Measurements from ENCODE around the gene STAT5B. TPM values are rescaled to one million over a fixed set of nuclear protein-coding genes. Genes with fewer than 3 reads are reported as not detected.
A peak's percentile ranks its signal among the peaks of the same experiment; 100 is the strongest.

The STAT5B gene
- polyA plus RNA-seq, 4 donors, result 13.4 to 53.6 (median 20.1) TPM

- FAIRE-seq (no peak), DNase-seq (peak; percentile 27 to 75)
- Histone ChIP-seq H3K27ac (ENCODE audit: low read depth in 1 of 3, low read length in 2 of 3) (no peak overlapping the region), H3K9me3 (ENCODE audit: control insufficient read depth in 2 of 2, insufficient read depth in 1 of 2, low read depth in 1 of 2, low read length in 1 of 2) (no peaks in the 10 kb centered on the region), H3K4me1 (ENCODE audit: control insufficient read depth in 3 of 3, insufficient read depth in 2 of 3, low read depth in 1 of 3, low read length in 2 of 3) (peaks cover 0 to 37% (median 10%) of the 10 kb centered on the region in 3 donors), H3K4me3 (ENCODE audit: low read depth in 1 of 3, low read length in 3 of 3) (no peak overlapping the region), H3K36me3 (ENCODE audit: control insufficient read depth in 3 of 3, insufficient read depth in 2 of 3, low read depth in 1 of 3, low read length in 3 of 3) (no peaks in the 10 kb centered on the region), H3K27me3 (ENCODE audit: control insufficient read depth in 3 of 3, insufficient read depth in 3 of 3, low read length in 3 of 3) (peaks cover 0 to 37% (median 0%) of the 10 kb centered on the region in 3 donors)
- 9 to 21% (median 12%) methylated on average over 19 to 20 of the region's 20 CpGs for WGBS, 3 donors
Observed at GRCh38 chr17:42179911-42180410, 96.2 kb downstream of the STAT5B start.

DNA sequence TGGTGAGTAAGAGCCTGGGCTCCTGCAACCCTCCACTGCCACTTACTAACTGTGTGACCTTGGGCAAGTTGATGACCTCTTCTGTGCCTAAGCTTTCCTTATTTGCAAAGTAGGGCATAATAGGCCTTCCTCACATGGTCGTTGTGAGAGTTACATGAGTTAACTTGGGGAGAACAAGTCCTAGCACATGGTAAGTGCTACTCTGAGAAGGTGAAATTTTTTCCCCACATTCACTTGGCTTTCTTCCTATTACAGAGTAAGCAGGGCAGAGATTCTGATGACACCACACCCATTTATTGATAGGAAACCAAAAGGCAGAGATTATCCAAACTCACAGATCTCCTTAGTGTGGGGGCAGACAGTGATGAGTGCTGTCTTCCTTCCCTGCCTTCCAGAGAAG lies 96.9 kb downstream of the STAT5B start:
- Histone ChIP-seq H3K9me3 (ENCODE audit: control insufficient read depth in 2 of 2, insufficient read depth in 1 of 2, low read depth in 1 of 2, low read length in 1 of 2) (no peaks in the 10 kb centered on the region), H3K27me3 (ENCODE audit: control insufficient read depth in 3 of 3, insufficient read depth in 3 of 3, low read length in 3 of 3) (peaks cover 0 to 41% (median 0%) of the 10 kb centered on the region in 3 donors), H3K36me3 (ENCODE audit: control insufficient read depth in 3 of 3, insufficient read depth in 2 of 3, low read depth in 1 of 3, low read length in 3 of 3) (no peaks in the 10 kb centered on the region), H3K27ac (ENCODE audit: low read depth in 1 of 3, low read length in 2 of 3) (no peak overlapping the region), H3K4me1 (ENCODE audit: control insufficient read depth in 3 of 3, insufficient read depth in 2 of 3, low read depth in 1 of 3, low read length in 2 of 3) (peaks cover 0 to 31% (median 5%) of the 10 kb centered on the region in 3 donors), H3K4me3 (ENCODE audit: low read depth in 1 of 3, low read length in 3 of 3) (no peak overlapping the region)
- 0 to 29% (median 5%) methylated on average over 1 of the region's 1 CpG for WGBS, 3 donors
- DNase-seq, result no peak
- no peak for FAIRE-seq

DNA sequence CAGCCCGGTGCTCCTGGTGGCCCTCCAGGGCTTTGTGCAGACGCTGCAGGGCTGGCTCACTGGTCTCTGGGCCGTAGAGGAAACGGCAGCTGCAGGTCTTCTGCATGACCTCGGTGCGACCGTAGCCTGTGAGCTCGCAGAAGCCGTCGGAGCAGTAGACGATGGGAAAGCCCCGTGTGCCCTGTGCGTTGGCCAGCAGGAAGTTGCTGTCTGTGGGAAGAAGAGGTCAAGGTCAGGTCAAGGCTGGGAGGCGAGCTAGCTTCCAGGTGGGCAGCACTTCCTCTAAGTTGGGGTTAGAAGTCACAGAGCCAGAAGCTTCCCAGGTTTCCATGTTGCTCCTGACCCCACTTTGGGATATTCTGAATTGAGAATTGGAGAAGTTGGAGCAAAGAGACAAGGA lies 97.4 kb downstream of the STAT5B start:
- Histone ChIP-seq H3K4me3 (ENCODE audit: low read depth in 1 of 3, low read length in 3 of 3) (no peak overlapping the region), H3K4me1 (ENCODE audit: control insufficient read depth in 3 of 3, insufficient read depth in 2 of 3, low read depth in 1 of 3, low read length in 2 of 3) (peaks cover 0 to 28% (median 4%) of the 10 kb centered on the region in 3 donors), H3K36me3 (ENCODE audit: control insufficient read depth in 3 of 3, insufficient read depth in 2 of 3, low read depth in 1 of 3, low read length in 3 of 3) (no peaks in the 10 kb centered on the region), H3K9me3 (ENCODE audit: control insufficient read depth in 2 of 2, insufficient read depth in 1 of 2, low read depth in 1 of 2, low read length in 1 of 2) (no peaks in the 10 kb centered on the region), H3K27ac (ENCODE audit: low read depth in 1 of 3, low read length in 2 of 3) (no peak overlapping the region), H3K27me3 (ENCODE audit: control insufficient read depth in 3 of 3, insufficient read depth in 3 of 3, low read length in 3 of 3) (peaks cover 0 to 44% (median 0%) of the 10 kb centered on the region in 3 donors)
- WGBS, 3 donors, result 33 to 39% (median 39%) methylated on average over 14 of the region's 14 CpGs
- DNase-seq (no peak), FAIRE-seq (no peak)

- 75 to 88% (median 75%) methylated on average over 2 of the region's 2 CpGs for WGBS, 3 donors
- no peak for FAIRE-seq
- H3K27ac ChIP-seq (ENCODE audit: low read depth in 1 of 3, low read length in 2 of 3), result no peak overlapping the region
Observed at GRCh38 chr17:42177684-42178083, 98.5 kb downstream of the STAT5B start.

DNA sequence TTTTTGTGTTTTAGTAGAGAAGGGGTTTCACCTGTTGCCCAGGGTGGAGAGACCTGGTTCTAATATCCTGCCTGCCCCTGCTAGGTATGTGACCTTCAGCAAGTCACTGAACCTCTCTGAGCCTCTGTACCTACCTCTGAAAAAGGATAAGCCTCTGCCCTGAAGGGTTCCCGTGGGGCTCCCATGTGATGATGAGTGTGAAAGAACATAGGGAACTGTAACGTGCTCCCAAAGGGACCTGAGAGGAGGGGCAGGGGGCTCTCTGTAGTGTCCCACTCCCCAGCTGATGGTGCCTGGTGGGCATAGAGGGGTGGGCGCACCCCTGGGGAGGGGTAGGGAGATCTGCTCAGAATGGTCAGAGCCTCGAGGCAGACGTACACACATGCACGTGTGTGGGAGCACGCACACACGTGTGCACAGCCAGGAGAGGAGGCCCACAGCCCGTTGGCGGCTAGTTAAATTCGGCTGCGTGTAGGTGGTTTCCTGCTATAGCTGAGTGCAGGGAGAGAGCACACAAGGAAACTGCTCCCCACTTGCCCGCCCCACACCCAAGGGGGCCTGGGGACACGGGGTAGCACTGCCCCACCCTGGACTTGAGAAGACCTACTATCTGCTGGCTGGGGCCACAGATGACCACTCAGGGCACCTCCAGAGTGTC lies 101.9 kb downstream of the STAT5B start:
- peaks cover 0 to 2% (median 0%) of the 10 kb centered on the region in 3 donors for H3K36me3 ChIP-seq (ENCODE audit: control insufficient read depth in 3 of 3, insufficient read depth in 2 of 3, low read depth in 1 of 3, low read length in 3 of 3)
- no peaks in the 10 kb centered on the region for H3K4me1 ChIP-seq (ENCODE audit: control insufficient read depth in 3 of 3, insufficient read depth in 2 of 3, low read depth in 1 of 3, low read length in 2 of 3)
- WGBS, 3 donors, result 62 to 73% (median 68%) methylated on average over 12 to 14 of the region's 14 CpGs
- no peak for DNase-seq
- no peak overlapping the region for H3K27ac ChIP-seq (ENCODE audit: low read depth in 1 of 3, low read length in 2 of 3)
- no peak overlapping the region for H3K4me3 ChIP-seq (ENCODE audit: low read depth in 1 of 3, low read length in 3 of 3)
- no peaks in the 10 kb centered on the region for H3K9me3 ChIP-seq (ENCODE audit: control insufficient read depth in 2 of 2, insufficient read depth in 1 of 2, low read depth in 1 of 2, low read length in 1 of 2)
- FAIRE-seq, result no peak
- H3K27me3 ChIP-seq (ENCODE audit: control insufficient read depth in 3 of 3, insufficient read depth in 3 of 3, low read length in 3 of 3), result peaks cover 0 to 33% (median 0%) of the 10 kb centered on the region in 3 donors

More at GRCh38 chr17:42177684-42178083, 98.5 kb downstream of the STAT5B start:
- peaks cover 0 to 47% (median 0%) of the 10 kb centered on the region in 3 donors for H3K27me3 ChIP-seq (ENCODE audit: control insufficient read depth in 3 of 3, insufficient read depth in 3 of 3, low read length in 3 of 3)
- H3K9me3 ChIP-seq (ENCODE audit: control insufficient read depth in 2 of 2, insufficient read depth in 1 of 2, low read depth in 1 of 2, low read length in 1 of 2), result no peaks in the 10 kb centered on the region
- no peak overlapping the region for H3K4me3 ChIP-seq (ENCODE audit: low read depth in 1 of 3, low read length in 3 of 3)
- H3K4me1 ChIP-seq (ENCODE audit: control insufficient read depth in 3 of 3, insufficient read depth in 2 of 3, low read depth in 1 of 3, low read length in 2 of 3), result peaks cover 0 to 17% (median 0%) of the 10 kb centered on the region in 3 donors
- no peak for DNase-seq
- H3K36me3 ChIP-seq (ENCODE audit: control insufficient read depth in 3 of 3, insufficient read depth in 2 of 3, low read depth in 1 of 3, low read length in 3 of 3), result no peaks in the 10 kb centered on the region

DNA sequence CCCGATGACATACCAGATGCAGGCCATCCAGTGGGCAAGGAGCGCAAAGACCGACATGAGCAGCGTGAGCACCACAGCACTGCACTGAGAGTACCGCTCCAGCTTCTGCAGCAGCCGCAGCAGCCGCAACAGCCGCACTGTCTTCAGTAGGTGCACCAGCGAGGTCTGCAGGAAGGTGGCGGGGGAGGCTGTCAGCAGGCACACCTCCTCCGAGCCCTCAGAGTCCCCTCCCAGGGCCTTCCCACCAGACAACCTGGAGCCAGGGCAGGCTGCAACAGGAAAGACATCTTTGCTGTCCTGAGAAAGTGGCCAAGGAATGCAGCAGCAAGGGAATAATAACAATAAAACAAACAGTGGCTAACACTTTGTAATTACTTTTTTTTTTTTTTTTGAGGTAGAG lies 104.4 kb downstream of the STAT5B start:
- WGBS, 3 donors, result 53 to 73% (median 62%) methylated on average over 11 of the region's 11 CpGs
- Histone ChIP-seq H3K27ac (ENCODE audit: low read depth in 1 of 3, low read length in 2 of 3) (no peak overlapping the region), H3K27me3 (ENCODE audit: control insufficient read depth in 3 of 3, insufficient read depth in 3 of 3, low read length in 3 of 3) (peaks cover 0 to 27% (median 0%) of the 10 kb centered on the region in 3 donors), H3K9me3 (ENCODE audit: control insufficient read depth in 2 of 2, insufficient read depth in 1 of 2, low read depth in 1 of 2, low read length in 1 of 2) (no peaks in the 10 kb centered on the region), H3K4me3 (ENCODE audit: low read depth in 1 of 3, low read length in 3 of 3) (no peak overlapping the region), H3K36me3 (ENCODE audit: control insufficient read depth in 3 of 3, insufficient read depth in 2 of 3, low read depth in 1 of 3, low read length in 3 of 3) (peaks cover 0 to 2% (median 0%) of the 10 kb centered on the region in 3 donors), H3K4me1 (ENCODE audit: control insufficient read depth in 3 of 3, insufficient read depth in 2 of 3, low read depth in 1 of 3, low read length in 2 of 3) (no peaks in the 10 kb centered on the region)
- FAIRE-seq (no peak), DNase-seq (no peak)

- FAIRE-seq (no peak), DNase-seq (no peak)
- peaks cover 0 to 2% (median 0%) of the 10 kb centered on the region in 3 donors for H3K36me3 ChIP-seq (ENCODE audit: control insufficient read depth in 3 of 3, insufficient read depth in 2 of 3, low read depth in 1 of 3, low read length in 3 of 3)
- WGBS, 3 donors, result 93 to 96% (median 95%) methylated on average over 27 to 29 of the region's 29 CpGs
- peaks cover 0 to 19% (median 0%) of the 10 kb centered on the region in 3 donors for H3K27me3 ChIP-seq (ENCODE audit: control insufficient read depth in 3 of 3, insufficient read depth in 3 of 3, low read length in 3 of 3)
- H3K27ac ChIP-seq (ENCODE audit: low read depth in 1 of 3, low read length in 2 of 3), result no peak overlapping the region
- no peaks in the 10 kb centered on the region for H3K4me1 ChIP-seq (ENCODE audit: control insufficient read depth in 3 of 3, insufficient read depth in 2 of 3, low read depth in 1 of 3, low read length in 2 of 3)
- no peak overlapping the region for H3K4me3 ChIP-seq (ENCODE audit: low read depth in 1 of 3, low read length in 3 of 3)
- no peaks in the 10 kb centered on the region for H3K9me3 ChIP-seq (ENCODE audit: control insufficient read depth in 2 of 2, insufficient read depth in 1 of 2, low read depth in 1 of 2, low read length in 1 of 2)
Observed at GRCh38 chr17:42169351-42169750, 106.8 kb downstream of the STAT5B start.

GRCh38 chr17:42167807-42168206 lies 108.4 kb downstream of the STAT5B start:
- H3K27ac ChIP-seq (ENCODE audit: low read depth in 1 of 3, low read length in 2 of 3), result no peak overlapping the region
- H3K27me3 ChIP-seq (ENCODE audit: control insufficient read depth in 3 of 3, insufficient read depth in 3 of 3, low read length in 3 of 3), result peaks cover 0 to 13% (median 0%) of the 10 kb centered on the region in 3 donors
- H3K9me3 ChIP-seq (ENCODE audit: control insufficient read depth in 2 of 2, insufficient read depth in 1 of 2, low read depth in 1 of 2, low read length in 1 of 2), result no peaks in the 10 kb centered on the region
- H3K36me3 ChIP-seq (ENCODE audit: control insufficient read depth in 3 of 3, insufficient read depth in 2 of 3, low read depth in 1 of 3, low read length in 3 of 3), result peaks cover 0 to 2% (median 0%) of the 10 kb centered on the region in 3 donors
- DNase-seq, result no peak
- WGBS, 3 donors, result 92 to 96% (median 96%) methylated on average over 8 of the region's 8 CpGs
- no peaks in the 10 kb centered on the region for H3K4me1 ChIP-seq (ENCODE audit: control insufficient read depth in 3 of 3, insufficient read depth in 2 of 3, low read depth in 1 of 3, low read length in 2 of 3)
- H3K4me3 ChIP-seq (ENCODE audit: low read depth in 1 of 3, low read length in 3 of 3), result no peak overlapping the region
- no peak for FAIRE-seq

Measured in small intestine (tissue), 7 donors.